Ishikawa (cell line): ENCODE results near the gene FGF23.

ENCODE experiments used
- CEBPB ChIP-seq: IDR thresholded peaks from 2 replicates; pipeline ENCODE4 v1.6.1; 2012
- CREB1 ChIP-seq: IDR thresholded peaks from 2 replicates; pipeline ENCODE4 v1.6.1; 2012; ENCODE audit warnings: low read depth
- EGR1 ChIP-seq: IDR thresholded peaks from 2 replicates; pipeline ENCODE4 v1.6.1; 2012
- EP300 ChIP-seq: IDR thresholded peaks from 2 replicates; pipeline ENCODE4 v1.6.1; 2012; ENCODE audit warnings: borderline replicate concordance
- FOXM1 ChIP-seq: IDR thresholded peaks from 2 replicates; pipeline ENCODE4 v1.6.1; 2012; ENCODE audit warnings: low read depth, borderline replicate concordance
- MAX ChIP-seq: IDR thresholded peaks from 2 replicates; pipeline ENCODE4 v1.6.1; 2012
- NFIC ChIP-seq: IDR thresholded peaks from 2 replicates; pipeline ENCODE4 v1.6.1; 2012
- RAD21 ChIP-seq: IDR thresholded peaks from 2 replicates; pipeline ENCODE4 v1.6.1; 2012; ENCODE audit warnings: low read depth
- REST ChIP-seq: IDR thresholded peaks from 2 replicates; pipeline ENCODE4 v1.6.1; 2012; ENCODE audit warnings: low read depth, mild to moderate bottlenecking
- TAF1 ChIP-seq: IDR thresholded peaks from 2 replicates; pipeline ENCODE4 v1.6.1; 2012; ENCODE audit warnings: low read depth, mild to moderate bottlenecking
- TCF12 ChIP-seq: IDR thresholded peaks from 2 replicates; pipeline ENCODE4 v1.6.1; 2012; ENCODE audit warnings: low read depth
- TEAD4 ChIP-seq: IDR thresholded peaks from 2 replicates; pipeline ENCODE4 v1.6.1; 2012
- USF1 ChIP-seq: IDR thresholded peaks from 2 replicates; pipeline ENCODE4 v1.6.1; 2012
- YY1 ChIP-seq: IDR thresholded peaks from 2 replicates; pipeline ENCODE4 v1.6.1; 2012; ENCODE audit warnings: low read depth
- ZBTB7A ChIP-seq: IDR thresholded peaks from 2 replicates; pipeline ENCODE4 v1.6.1; 2012; ENCODE audit warnings: low read depth

Gene FGF23

DNA sequence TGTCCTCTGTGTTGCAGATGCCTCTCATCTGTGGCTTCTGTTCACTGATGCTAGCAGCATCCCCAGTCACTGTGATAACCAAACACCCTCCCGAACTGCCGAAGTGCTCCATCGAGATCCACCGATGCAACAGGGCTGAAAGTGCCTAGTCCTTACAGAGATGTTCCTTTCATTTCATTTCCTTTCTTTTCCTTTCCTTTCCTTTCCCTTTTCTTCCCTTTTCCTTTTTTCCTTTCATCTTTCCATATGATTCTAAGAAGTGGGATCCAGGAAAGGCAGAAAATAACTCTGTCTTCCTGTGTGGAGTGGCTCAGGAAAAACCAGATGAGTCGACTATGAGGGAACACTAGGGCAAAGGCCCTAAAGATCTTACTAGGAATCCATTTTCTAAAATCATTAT, 39.4 kb upstream of the FGF23 start:
- TF ChIP-seq USF1 (no peak), RAD21 (no peak), CEBPB (no peak), REST (no peak), CREB1 (no peak), ZBTB7A (no peak), YY1 (no peak), NFIC (no peak), TCF12 (no peak), EP300 (no peak), FOXM1 (no peak), EGR1 (no peak), TEAD4 (no peak)

- no peak for TF ChIP-seq MAX
- no peak for TF ChIP-seq EGR1
- no peak for TF ChIP-seq CREB1
- no peak for TF ChIP-seq NFIC
- no peak for TF ChIP-seq REST
- no peak for TF ChIP-seq USF1
- TF ChIP-seq ZBTB7A = no peak
- TF ChIP-seq TAF1 = no peak
- no peak for TF ChIP-seq TCF12
- no peak for TF ChIP-seq RAD21
- TF ChIP-seq CEBPB = no peak
- TF ChIP-seq FOXM1 = no peak
- no peak for TF ChIP-seq TEAD4
- TF ChIP-seq EP300 = no peak
- TF ChIP-seq YY1 = no peak
Observed at GRCh38 chr12:4417936-4418335, 38.4 kb upstream of the FGF23 start.

DNA sequence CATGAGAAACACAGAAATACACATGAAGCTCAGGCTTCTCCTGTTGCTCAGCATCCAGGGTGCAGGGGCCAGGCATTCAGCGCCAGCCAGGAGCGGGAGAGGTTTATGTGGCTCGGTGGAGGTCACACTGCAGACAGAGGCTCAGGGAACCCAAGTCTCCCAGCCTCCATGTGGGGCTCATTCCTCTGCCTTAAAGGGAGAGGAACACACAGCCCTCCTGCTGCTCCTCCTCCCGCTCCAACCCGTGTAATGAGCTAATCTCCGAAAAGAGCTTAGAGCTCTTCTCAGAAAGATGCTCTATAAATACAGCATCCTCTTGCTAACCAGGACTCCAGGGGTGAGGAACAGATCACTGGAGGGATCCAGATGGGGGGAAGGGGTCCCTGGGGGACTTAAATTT, 37.9 kb upstream of the FGF23 start:
- TF ChIP-seq CREB1 (no peak), ZBTB7A (no peak), EP300 (no peak), EGR1 (no peak), TCF12 (no peak), YY1 (no peak), TAF1 (no peak), CEBPB (no peak), TEAD4 (no peak), RAD21 (no peak), REST (no peak), USF1 (no peak), MAX (no peak), NFIC (no peak), FOXM1 (no peak)

GRCh38 chr12:4416276-4416675, 36.8 kb upstream of the FGF23 start:
- TF ChIP-seq TAF1 = no peak
- no peak for TF ChIP-seq YY1
- TF ChIP-seq NFIC = no peak
- no peak for TF ChIP-seq CREB1
- TF ChIP-seq MAX = no peak
- no peak for TF ChIP-seq USF1
- TF ChIP-seq REST = no peak
- TF ChIP-seq TEAD4 = no peak
- TF ChIP-seq EGR1 = no peak
